DMS 273 treated with DMSO at 0.1 percent for 48 hours (cell line): ENCODE measurements around the gene CARTPT.

Source experiments
- DNase-seq: peaks from one replicate; lab custom pipeline; 2025; lab: John Stamatoyannopoulos, UW

CARTPT gene

DNA sequence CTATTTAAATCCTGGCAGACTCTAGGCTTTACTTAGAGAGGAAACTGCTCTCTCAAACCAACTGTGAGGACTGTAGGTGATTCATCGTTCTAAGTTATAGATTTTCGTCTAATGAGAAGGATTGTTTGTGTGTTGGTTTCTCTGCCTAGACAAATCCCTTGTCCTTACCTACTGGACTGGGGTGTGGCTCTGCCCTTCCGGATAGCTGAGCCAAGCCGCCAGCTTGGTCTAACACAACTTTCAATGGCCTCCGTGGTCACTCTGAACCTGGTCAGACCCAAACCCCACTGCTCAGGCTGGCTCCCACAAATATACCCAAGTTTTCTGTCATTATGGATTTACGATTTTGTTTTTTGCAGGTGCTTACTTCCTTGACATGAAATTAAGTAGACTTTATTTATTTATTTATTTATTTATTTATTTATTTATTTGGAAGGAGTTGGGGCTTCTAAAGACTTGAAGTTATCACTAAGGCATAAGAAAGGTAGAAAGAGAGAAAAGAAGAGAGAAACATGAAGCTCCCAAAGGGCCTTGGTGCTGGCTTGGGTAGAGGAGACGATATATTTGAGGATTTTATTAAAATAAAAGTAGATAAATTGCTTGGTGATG lies 19.0 kb downstream of the CARTPT start:
- no peak for DNase-seq

- no peak for DNase-seq
Measured at GRCh38 chr5:71738662-71739361, 19.7 kb downstream of the CARTPT start.

GRCh38 chr5:71740015-71740753 lies 21.1 kb downstream of the CARTPT start:
- DNase-seq: no peak

- no peak for DNase-seq
Measured at GRCh38 chr5:71743155-71743554, 24.1 kb downstream of the CARTPT start.

DNA sequence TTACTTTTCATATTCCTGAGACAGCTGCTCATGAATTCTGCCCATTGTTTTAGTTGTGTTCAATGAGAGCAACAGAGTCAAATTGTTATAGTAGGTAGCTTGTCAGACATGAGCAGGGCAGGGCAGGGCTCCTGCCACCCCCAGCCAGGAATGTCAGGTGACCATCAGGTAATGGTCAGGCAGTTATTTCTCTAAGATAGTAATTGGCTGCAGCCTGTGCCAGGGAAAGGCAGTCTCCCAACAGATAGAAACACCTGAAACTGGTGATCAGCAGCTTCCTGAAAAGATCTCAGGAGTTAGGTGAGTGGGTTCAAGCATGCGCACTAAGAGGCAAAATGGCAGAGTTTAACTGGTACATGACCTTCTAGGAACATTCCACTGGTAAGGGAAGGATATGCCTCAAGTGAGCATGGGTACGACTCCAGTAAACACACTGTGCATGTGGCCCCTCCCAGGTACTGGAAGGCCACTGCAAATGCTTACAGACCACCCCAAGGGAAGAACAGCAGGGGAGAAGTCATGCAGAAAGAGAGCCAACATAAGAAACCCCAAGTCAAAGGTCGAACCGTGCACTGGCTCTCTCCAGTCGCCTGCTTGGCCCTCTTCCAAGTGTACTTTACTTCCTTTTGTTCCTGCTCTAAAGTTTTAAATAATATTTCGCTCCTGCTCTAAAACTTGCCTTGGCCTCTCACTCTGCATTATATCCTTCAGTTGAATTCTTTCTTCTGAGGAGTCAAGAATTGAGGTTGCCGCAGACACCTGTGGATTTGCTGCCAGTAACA lies 25.1 kb downstream of the CARTPT start:
- no peak for DNase-seq

- no peak for DNase-seq
Measured at GRCh38 chr5:71747182-71747581, 28.1 kb downstream of the CARTPT start.

- DNase-seq: no peak
Measured at GRCh38 chr5:71748360-71748759, 29.3 kb downstream of the CARTPT start.

DNA sequence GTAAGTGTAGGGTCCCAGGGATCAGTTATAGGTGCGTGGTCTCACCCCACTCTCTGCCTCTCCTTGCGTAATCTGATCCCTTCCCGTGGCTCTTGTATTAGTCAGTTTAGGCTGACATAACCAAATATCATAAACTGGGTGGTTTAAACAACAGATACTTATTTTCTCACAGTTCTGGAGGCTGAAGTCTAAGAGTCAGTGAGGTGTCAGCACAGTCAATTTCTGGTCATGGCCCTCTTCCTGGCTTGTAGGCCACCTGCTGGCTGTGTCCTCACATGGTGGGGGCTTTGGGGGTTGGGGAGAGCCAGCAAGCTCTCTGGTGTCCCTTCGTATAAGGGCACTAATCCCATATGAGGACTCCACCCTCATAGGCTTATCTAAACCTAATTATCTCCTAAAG lies 32.3 kb downstream of the CARTPT start:
- DNase-seq: no peak

GRCh38 chr5:71752441-71753190 lies 33.5 kb downstream of the CARTPT start:
- no peak for DNase-seq

GRCh38 chr5:71757590-71758543 lies 38.8 kb downstream of the CARTPT start:
- DNase-seq: peak; percentile 21

DNA sequence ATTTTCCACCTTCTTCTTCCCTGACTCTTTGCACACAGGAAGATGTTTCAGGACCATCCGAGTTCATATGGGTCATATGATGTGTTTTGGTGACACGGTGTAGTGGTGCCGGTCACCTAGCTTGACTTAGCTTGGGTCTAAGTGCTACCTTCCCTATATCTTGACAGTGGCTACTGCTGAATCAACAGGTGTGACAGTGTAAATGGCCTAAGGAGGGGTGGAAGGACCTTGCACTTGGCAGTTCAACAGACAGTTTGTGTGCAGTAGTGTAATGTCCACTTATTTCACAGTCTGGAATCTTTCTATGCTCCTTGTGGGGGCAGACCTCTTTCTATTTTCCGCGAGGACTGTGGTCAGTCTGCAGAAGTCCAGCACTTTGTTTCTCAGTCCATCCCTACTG lies 43.8 kb downstream of the CARTPT start:
- DNase-seq: no peak

- DNase-seq: no peak
Measured at GRCh38 chr5:71767661-71768060, 48.6 kb downstream of the CARTPT start.

- DNase-seq: no peak
Measured at GRCh38 chr5:71769287-71769686, 50.2 kb downstream of the CARTPT start.

GRCh38 chr5:71770381-71770780 lies 51.3 kb downstream of the CARTPT start:
- no peak for DNase-seq
